ENCODE results near the gene GRB14. TPM values are rescaled to one million over a fixed set of nuclear protein-coding genes. Genes with fewer than 3 reads are reported as not detected.

GRB14 gene
- total and polyA plus RNA-seq, 2 of the 13 experiments (the other 11 are each of a cell fraction or from before 2014, with no cell fraction given) = 4.6 to 5.8 TPM

GRCh38 chr2:164599954-164600589 lies 21.2 kb downstream of the GRB14 start (continued):
- TF ChIP-seq CHD2 (IDR thresholded peaks at IDR 0.05; ENCODE audit: low read depth, low read length) (no peak), ZNF746 (CRISPR knock-in tag; IDR thresholded peaks at IDR 0.05) (no peak), ZNF44 (CRISPR knock-in tag; IDR thresholded peaks at IDR 0.05) (no peak), REST (IDR thresholded peaks at IDR 0.05; ENCODE audit: borderline replicate concordance in 1 of 2, low read depth in 1 of 2, low read length in 2 of 2) (no peak), MAFF (IDR thresholded peaks at IDR 0.05; ENCODE audit: low read depth, low read length) (no peak), GPN1 (CRISPR knock-in tag; IDR thresholded peaks at IDR 0.05; ENCODE audit: borderline replicate concordance) (no peak), KDM4B (CRISPR knock-in tag; IDR thresholded peaks at IDR 0.05) (no peak), RFX1 (IDR thresholded peaks at IDR 0.05) (no peak), ATF6 (CRISPR knock-in tag; conservative IDR thresholded peaks at IDR 0.05) (no peak), FOXO1 (CRISPR knock-in tag; IDR thresholded peaks at IDR 0.05) (no peak), HNRNPH1 (optimal IDR thresholded peaks at IDR 0.05; ENCODE audit: low read depth, low read length) (no peak), PHF8 (CRISPR knock-in tag; IDR thresholded peaks at IDR 0.05) (no peak), NAIF1 (CRISPR knock-in tag; IDR thresholded peaks at IDR 0.05; ENCODE audit: borderline replicate concordance) (no peak), KLF6 (CRISPR knock-in tag; IDR thresholded peaks at IDR 0.05) (no peak), HMG20A (CRISPR knock-in tag; IDR thresholded peaks at IDR 0.05; ENCODE audit: borderline replicate concordance) (peak; percentile 53; the same call in 1 of the 2 replicates), PRMT3 (CRISPR knock-in tag; IDR thresholded peaks at IDR 0.05; ENCODE audit: borderline replicate concordance, low read depth) (no peak), NR2C2 (CRISPR knock-in tag; IDR thresholded peaks at IDR 0.05; ENCODE audit: borderline replicate concordance) (no peak), CBX2 (IDR thresholded peaks at IDR 0.05; ENCODE audit: low read depth, low read length) (no peak), CBX2 (CRISPR knock-in tag; IDR thresholded peaks at IDR 0.05; ENCODE audit: low read depth) (no peak), HNRNPLL (IDR thresholded peaks at IDR 0.05; ENCODE audit: low read depth, low read length, poor library complexity, severe bottlenecking) (no peak), RERE (CRISPR knock-in tag; IDR thresholded peaks at IDR 0.05; ENCODE audit: low read depth) (no peak)
